ENCODE data around the gene TNFRSF1A.
A peak's percentile ranks its signal among the peaks of the same experiment; 100 is the strongest.

TNFRSF1A gene

DNA sequence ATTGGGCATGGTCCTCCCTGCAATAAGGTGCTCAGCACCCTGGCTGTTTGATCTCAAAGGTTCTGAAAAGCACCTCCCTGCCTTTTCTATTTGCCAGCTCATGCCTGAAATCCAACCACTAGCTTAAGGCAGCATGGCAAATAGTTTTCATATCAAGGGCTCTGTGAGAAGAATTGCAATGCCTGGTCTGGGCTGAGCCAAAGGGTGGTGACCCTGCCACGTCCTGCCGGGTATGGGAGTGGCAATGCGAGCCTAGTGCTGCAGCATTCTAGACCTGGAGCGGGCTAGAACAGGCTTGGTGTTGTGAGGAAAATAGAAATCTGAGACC lies 35.8 kb upstream of the TNFRSF1A start:
- TF ChIP-seq, protein P1, sequence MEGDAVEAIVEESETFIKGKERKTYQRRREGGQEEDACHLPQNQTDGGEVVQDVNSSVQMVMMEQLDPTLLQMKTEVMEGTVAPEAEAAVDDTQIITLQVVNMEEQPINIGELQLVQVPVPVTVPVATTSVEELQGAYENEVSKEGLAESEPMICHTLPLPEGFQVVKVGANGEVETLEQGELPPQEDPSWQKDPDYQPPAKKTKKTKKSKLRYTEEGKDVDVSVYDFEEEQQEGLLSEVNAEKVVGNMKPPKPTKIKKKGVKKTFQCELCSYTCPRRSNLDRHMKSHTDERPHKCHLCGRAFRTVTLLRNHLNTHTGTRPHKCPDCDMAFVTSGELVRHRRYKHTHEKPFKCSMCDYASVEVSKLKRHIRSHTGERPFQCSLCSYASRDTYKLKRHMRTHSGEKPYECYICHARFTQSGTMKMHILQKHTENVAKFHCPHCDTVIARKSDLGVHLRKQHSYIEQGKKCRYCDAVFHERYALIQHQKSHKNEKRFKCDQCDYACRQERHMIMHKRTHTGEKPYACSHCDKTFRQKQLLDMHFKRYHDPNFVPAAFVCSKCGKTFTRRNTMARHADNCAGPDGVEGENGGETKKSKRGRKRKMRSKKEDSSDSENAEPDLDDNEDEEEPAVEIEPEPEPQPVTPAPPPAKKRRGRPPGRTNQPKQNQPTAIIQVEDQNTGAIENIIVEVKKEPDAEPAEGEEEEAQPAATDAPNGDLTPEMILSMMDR (IDR thresholded peaks at IDR 0.05; ENCODE audit: extremely low read depth, missing control alignments): no peak
- DNase-seq (ENCODE audit: low spot score): no peak

DNA sequence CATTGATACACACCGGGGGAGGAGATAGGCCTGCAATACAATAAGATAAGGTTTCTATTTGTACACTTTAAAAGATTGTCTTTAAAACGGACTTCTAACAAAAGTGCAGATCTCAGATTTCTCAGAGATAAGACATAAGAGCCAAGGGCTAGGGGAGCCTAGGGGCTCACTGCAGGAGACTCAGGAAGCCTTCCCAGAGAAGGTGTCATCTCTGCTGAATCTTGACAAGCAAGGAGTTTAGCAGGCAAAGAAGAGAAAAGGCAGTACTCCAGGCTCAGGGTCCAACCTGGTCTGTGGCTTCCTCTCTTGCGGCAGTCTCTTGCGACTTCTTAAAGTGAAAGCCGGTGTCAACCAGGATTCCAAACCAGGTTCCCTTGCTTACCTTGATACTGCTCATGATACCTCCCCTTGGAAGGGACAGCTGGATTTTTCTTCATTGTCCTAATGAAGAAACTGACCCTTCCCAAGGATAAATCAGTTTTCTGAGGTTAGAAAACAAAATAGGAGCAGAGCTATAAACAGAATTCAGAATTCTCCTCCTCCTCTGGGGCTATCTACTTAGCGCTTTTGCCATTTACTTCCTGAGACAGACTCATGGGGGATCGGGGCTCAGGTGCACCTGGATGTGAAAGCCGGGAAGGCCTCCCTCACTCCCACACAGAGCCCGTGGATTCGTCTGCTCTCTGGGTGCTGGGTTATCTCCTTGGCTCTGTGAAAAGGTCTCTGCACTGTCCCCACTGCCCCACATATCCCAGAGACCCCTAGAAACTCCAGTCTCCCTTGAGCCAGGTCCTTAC lies 35.2 kb upstream of the TNFRSF1A start:
- DNase-seq (ENCODE audit: low spot score): peak; percentile 32
- TF ChIP-seq, protein P1 (IDR thresholded peaks at IDR 0.05; ENCODE audit: extremely low read depth, missing control alignments): no peak

DNA sequence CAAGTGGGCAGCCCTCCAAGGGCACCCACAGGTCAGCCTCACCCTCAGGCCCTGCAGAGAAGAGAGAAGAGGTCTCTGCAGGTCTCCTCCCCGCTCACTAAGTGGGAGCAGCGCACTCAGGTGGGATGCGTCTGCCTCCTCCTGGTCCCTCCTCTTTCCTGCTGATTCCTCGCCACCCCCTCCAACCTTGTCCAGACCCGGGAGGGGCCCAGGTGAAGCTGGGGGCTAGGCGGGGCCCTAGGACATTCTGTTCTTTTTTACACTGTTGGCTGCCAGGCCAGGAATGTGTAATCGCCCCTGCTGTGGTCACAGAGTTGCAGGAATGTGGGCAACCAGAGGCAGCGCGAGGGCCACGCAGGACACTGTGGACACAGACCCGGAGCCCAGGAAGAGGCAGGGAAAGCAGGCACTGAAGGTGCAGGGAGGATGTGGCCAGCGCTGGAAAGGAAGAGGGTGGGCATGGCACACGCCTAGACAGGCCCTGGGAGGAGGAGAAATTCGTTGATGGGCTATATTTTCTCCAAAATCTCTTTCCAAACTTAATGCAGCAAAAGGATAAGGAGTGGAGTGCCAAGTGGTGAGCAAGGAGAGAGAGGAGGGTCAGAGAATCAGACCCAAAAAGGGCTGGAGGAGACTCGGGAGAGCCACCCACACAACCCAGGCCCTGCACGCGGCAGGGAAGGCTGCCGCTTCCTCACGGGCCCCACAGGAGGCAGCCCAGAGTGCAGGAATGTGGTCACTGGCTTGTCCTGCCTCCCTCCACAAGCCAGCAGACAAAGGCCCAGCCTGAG lies 34.4 kb upstream of the TNFRSF1A start:
- peak; percentile 47 for DNase-seq (ENCODE audit: low spot score)
- TF ChIP-seq, protein P1 (IDR thresholded peaks at IDR 0.05; ENCODE audit: extremely low read depth, missing control alignments): no peak

DNA sequence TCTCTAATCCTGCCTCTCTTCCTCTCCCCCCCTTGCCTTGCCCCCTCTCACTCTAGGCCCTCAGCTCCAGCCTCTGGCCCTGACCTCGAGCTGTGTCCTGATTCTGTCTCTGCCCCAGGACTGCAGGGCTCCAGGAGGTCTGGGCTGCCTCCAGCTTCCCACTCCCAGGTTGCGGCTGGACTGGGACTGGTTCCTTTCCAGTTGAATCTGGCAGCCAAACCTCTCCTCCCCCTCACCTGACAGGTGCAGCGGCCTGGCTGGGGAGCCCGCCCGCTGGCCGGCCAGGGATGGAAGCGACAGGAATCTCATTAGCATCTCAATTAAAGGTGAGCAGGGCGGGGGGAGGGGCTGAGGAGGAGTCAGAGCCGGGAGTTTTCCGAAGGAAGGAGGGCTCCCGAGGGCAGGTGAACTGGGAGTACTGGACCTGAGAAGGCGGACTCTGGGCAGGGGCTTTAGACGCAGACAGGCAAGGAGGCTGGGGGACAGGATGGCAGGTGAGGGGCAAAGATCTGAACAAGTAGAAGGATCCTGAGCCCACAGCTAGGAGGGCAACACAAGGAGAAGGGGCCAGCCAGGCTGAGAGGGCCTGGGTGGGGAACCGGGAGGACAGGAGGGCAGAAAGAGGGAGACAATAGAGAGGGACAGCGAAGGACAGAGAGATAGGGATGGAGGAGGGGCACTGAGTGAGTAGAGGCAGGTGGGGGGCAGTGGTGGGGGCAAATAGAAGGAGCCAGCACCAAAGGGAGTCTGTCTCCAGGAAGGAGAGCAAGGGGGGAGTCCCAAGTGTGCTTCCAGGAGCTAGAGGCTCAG lies 33.6 kb upstream of the TNFRSF1A start, which contains the start of gene SCNN1A:
SCNN1A (minus strand) TSS at position 295 of the 810 bp plus-strand sequence. CDS start 780 bp downstream, outside the sequence.
- TF ChIP-seq, protein P1 (IDR thresholded peaks at IDR 0.05; ENCODE audit: extremely low read depth, missing control alignments): no peak
- no peak for DNase-seq (ENCODE audit: low spot score)

DNA sequence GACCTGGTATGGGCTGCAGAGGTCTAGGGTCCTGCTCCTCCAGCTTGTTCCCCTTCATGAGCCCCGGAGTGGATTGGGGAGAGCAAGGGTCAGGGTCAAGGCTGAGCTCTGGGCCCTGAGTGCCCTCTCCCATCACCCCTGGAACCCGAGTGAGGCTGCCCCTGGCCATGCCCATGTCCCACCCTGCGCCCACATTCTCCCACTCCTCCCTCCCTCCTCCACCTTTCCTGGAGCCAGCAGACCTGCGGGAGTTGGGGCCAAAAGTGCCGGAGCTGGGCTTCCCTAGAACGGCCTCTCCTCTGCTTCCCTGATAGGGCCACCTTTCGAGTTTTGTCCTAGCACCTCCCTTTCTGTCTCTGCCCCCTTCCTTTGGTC lies 32.9 kb upstream of the TNFRSF1A start:
- DNase-seq (ENCODE audit: low spot score): no peak
- TF ChIP-seq, protein P1 (IDR thresholded peaks at IDR 0.05; ENCODE audit: extremely low read depth, missing control alignments): no peak

DNA sequence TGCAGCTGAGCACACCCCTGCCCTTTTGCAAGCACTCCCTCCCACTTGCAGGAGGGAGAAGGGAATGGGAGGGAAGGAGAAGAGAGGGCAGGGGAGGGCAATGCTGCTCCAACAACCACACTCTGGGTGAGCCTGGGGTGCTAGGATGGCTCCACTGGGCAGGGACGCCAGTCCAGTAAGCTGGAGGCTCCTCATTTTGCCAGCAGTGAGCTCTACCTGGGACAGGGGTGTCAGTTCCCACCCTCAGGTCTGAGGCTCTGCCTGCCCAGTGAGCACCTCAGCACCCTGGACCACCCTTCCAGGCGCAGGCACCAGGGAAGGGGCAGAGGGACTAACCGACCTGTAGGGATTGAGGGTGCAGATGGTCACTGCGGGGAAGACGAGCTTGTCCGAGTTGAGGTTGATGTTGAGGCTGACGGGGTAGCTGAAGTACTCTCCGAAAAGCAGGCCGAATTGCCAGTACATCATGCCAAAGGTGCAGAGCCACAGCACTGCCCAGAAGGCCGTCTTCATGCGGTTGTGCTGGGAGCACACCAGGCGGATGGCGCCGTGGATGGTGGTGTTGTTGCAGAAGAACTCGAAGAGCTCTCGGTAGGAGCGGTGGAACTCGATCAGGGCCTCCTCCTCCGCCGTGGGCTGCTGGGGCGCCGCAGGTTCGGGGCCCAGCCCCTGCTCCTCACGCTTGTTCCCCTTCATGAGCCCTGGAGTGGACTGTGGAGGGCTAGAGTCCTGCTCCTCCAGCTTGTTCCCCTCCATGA lies 32.3 kb upstream of the TNFRSF1A start:
- no peak for DNase-seq (ENCODE audit: low spot score)
- TF ChIP-seq, protein P1 (IDR thresholded peaks at IDR 0.05; ENCODE audit: extremely low read depth, missing control alignments): no peak

Measured in GM20000 (cell line).